WERI-Rb-1 (cell line): ENCODE measurements around the gene FKBP15.

ENCODE experiments used
- DNase-seq: peaks from one replicate; pipeline ENCODE4 v3.0.0-alpha.2; 2020
- H3K27ac ChIP-seq: fragments of 250-450 bp; sonication (Bioruptor Pico); 2 replicates; pipeline ENCODE4 v1.5.1; 2020; ENCODE audit warnings: mild to moderate bottlenecking, moderate library complexity
- H3K27me3 ChIP-seq: fragments of 250-450 bp; sonication (Bioruptor Pico); 2 replicates; pipeline ENCODE4 v1.5.1; 2021; ENCODE audit warnings: mild to moderate bottlenecking, low read depth, moderate library complexity; ENCODE audit not compliant: insufficient read depth, severe bottlenecking
- H3K36me3 ChIP-seq: fragments of 250-450 bp; sonication (Bioruptor Pico); 2 replicates; pipeline ENCODE4 v1.5.1; 2020; ENCODE audit warnings: mild to moderate bottlenecking, moderate library complexity
- H3K4me3 ChIP-seq: 2 replicates; pipeline ENCODE4 v1.5.1; 2011; ENCODE audit warnings: low read depth, mild to moderate bottlenecking, control low read depth, low read length
- H3K9me3 ChIP-seq: fragments of 250-450 bp; sonication (Bioruptor Pico); 2 replicates; pipeline ENCODE4 v1.5.1; 2021; ENCODE audit warnings: mild to moderate bottlenecking, moderate library complexity; ENCODE audit not compliant: severe bottlenecking
- TF ChIP-seq, protein P1 (sequence below): IDR thresholded peaks from 2 replicates; pipeline ENCODE4 v1.5.1; 2011; ENCODE audit warnings: low read depth, mild to moderate bottlenecking, control low read depth, inconsistent platforms, low read length

Gene FKBP15, protein sequence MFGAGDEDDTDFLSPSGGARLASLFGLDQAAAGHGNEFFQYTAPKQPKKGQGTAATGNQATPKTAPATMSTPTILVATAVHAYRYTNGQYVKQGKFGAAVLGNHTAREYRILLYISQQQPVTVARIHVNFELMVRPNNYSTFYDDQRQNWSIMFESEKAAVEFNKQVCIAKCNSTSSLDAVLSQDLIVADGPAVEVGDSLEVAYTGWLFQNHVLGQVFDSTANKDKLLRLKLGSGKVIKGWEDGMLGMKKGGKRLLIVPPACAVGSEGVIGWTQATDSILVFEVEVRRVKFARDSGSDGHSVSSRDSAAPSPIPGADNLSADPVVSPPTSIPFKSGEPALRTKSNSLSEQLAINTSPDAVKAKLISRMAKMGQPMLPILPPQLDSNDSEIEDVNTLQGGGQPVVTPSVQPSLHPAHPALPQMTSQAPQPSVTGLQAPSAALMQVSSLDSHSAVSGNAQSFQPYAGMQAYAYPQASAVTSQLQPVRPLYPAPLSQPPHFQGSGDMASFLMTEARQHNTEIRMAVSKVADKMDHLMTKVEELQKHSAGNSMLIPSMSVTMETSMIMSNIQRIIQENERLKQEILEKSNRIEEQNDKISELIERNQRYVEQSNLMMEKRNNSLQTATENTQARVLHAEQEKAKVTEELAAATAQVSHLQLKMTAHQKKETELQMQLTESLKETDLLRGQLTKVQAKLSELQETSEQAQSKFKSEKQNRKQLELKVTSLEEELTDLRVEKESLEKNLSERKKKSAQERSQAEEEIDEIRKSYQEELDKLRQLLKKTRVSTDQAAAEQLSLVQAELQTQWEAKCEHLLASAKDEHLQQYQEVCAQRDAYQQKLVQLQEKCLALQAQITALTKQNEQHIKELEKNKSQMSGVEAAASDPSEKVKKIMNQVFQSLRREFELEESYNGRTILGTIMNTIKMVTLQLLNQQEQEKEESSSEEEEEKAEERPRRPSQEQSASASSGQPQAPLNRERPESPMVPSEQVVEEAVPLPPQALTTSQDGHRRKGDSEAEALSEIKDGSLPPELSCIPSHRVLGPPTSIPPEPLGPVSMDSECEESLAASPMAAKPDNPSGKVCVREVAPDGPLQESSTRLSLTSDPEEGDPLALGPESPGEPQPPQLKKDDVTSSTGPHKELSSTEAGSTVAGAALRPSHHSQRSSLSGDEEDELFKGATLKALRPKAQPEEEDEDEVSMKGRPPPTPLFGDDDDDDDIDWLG

DNA sequence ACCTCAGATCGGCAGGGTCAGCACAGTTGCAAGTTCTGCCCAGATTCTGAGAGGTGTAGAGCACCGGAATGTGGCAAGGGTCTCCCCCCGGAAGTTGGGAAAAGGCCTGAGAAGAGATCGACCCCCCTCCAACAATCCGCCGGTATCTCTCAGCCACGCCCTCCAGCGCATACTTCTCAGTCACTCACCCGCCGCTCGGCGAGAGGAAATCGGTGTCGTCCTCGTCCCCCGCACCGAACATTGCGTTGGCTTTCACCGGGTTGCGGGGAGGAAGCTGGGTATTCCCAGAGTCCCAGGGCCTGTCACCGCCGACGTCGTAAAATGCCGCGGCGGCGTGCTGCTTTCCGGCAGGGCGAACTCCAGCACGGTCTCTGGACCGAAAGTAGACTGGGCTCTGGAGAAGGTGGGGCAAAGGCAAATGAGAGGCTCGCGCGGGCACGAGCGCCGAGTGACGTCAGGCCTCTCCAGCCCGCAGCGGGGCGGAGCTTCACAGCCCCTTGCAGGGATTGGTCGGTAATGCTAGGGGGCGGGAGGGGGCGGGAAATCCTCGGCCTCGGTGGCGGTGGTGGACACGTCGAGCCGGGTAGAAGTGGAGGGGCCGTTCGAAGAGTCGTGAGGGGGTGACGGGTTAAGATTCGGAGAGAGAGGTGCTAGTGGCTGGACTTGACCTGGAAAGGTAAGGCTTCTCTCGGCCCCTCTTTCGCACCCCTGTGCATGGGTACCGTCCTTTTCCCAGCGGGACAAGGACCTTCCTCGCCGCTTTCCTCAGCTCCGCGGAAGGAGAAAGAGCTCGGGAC, at the start of gene FKBP15, which contains the start of gene SLC31A1:
Gene FKBP15, minus strand, starts transcription at position 275 of the 797 bp plus-strand sequence. Its CDS starts 34 bp downstream, at position 241.
Gene SLC31A1, plus strand, starts transcription at position 542 of the 797 bp plus-strand sequence. CDS start 34,605 bp downstream, outside the sequence.
- peak; percentile 99 for DNase-seq
- Histone ChIP-seq H3K27ac (peak within 1 kb of the TSS; percentile 70), H3K9me3 (no peaks in the 10 kb centered on the region), H3K27me3 (no peaks in the 10 kb centered on the region), H3K36me3 (peaks cover 9% of the 10 kb centered on the region), H3K4me3 (peak within 1 kb of the TSS; percentile 77)
- TF ChIP-seq, protein P1, sequence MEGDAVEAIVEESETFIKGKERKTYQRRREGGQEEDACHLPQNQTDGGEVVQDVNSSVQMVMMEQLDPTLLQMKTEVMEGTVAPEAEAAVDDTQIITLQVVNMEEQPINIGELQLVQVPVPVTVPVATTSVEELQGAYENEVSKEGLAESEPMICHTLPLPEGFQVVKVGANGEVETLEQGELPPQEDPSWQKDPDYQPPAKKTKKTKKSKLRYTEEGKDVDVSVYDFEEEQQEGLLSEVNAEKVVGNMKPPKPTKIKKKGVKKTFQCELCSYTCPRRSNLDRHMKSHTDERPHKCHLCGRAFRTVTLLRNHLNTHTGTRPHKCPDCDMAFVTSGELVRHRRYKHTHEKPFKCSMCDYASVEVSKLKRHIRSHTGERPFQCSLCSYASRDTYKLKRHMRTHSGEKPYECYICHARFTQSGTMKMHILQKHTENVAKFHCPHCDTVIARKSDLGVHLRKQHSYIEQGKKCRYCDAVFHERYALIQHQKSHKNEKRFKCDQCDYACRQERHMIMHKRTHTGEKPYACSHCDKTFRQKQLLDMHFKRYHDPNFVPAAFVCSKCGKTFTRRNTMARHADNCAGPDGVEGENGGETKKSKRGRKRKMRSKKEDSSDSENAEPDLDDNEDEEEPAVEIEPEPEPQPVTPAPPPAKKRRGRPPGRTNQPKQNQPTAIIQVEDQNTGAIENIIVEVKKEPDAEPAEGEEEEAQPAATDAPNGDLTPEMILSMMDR: no peak

DNA sequence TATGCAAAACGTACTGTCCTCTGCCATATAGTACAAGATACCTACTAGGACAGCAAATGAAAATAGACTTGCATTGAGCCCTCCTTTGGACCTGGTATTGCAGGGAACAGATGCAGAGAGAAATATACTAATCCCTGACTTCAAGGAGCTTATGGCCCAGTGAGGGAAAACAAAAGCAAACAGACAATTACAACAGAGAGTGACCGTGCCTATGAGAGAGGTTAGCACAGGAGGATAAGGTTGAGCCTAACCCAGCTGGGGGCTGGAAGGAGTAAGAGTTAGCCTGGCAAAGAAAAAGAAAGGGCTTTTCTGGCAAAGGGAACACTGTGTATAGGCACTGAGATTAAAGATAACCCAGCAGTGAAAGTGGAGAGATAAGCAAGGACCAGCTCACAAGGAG, 48.8 kb upstream of the FKBP15 start:
- Histone ChIP-seq H3K36me3 (peaks cover 60% of the 10 kb centered on the region), H3K4me3 (no peak overlapping the region)
- DNase-seq: peak; percentile 50

DNA sequence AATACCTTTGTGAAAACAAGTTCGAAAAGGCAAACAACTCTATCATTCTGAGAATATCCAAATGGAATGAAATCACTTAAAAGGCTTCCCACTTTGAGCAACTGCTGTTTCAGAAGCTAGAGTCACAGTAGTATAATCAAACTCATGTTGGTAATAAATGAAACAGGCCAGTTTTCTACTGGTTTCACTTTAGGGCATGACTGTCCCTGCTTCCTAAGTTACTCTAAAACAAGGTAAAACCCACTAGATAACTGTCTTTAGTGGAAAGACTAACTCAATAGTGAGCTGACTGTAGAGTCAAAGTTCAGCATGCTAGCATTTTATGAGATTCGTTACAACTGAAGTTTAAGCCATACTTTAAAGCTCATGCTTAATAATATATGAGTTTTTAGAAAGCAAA, 48.3 kb upstream of the FKBP15 start:
- Histone ChIP-seq H3K27me3 (no peaks in the 10 kb centered on the region), H3K27ac (no peak overlapping the region), H3K36me3 (peaks cover 60% of the 10 kb centered on the region), H3K4me3 (no peak overlapping the region), H3K9me3 (no peaks in the 10 kb centered on the region)
- no peak for DNase-seq
- TF ChIP-seq, protein P1: no peak

More for the DNA sequence above, 48.8 kb upstream of the FKBP15 start:
- TF ChIP-seq, protein P1: no peak
- Histone ChIP-seq H3K27me3 (no peaks in the 10 kb centered on the region), H3K27ac (peak overlapping the region; percentile 13; the same call in 1 of the 2 replicates), H3K9me3 (no peaks in the 10 kb centered on the region)

DNA sequence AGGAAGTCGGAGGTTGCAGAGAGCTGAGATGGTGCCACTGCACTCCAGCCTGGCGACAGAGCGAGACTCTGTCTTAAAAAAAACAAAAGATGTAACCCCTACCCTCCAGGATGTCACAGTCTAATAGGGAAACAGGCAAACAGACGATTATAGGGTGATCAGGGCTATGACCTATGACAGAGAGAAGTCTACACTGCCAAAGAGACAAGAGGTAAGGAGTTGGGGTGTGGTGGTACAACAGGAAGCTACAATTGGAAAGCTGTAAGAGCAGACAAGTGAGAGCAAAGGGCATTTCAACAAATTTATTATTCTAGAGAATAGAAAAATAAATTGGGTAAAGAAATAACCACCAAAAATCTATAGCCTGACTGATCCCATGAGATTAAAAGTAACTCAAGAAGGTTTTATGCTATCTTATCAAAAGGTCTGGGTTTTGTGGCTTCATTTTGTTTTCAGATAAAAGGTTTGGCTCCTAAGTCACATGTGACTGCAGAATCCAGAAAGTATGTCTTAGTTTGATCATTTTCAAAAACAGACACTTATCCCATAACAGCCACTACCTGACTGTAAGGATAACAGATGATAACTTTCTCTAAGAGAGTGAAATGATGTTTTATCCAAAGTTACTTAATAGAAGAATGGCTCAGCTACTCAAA, 47.0 kb upstream of the FKBP15 start:
- no peaks in the 10 kb centered on the region for H3K9me3 ChIP-seq
- peaks cover 57% of the 10 kb centered on the region for H3K36me3 ChIP-seq
- H3K27ac ChIP-seq: no peak overlapping the region
- no peak overlapping the region for H3K4me3 ChIP-seq
- TF ChIP-seq, protein P1: no peak
- H3K27me3 ChIP-seq: no peaks in the 10 kb centered on the region
- DNase-seq: no peak
